ENCODE data around the gene PHTF2.
"Not testable (repeated sequence)": the region's sequence is repeated elsewhere in the genome, so short reads cannot be mapped to it uniquely, and the experiment has no call there.

Gene PHTF2

GRCh38 chr7:77833136-77833535, 34.6 kb downstream of the PHTF2 start:
- no peak for TF ChIP-seq CTCF (conservative IDR thresholded peaks at IDR 0.05; ENCODE audit: low read depth, low read length)
- no peak for DNase-seq (ENCODE audit: low read depth)
- H3K4me3 ChIP-seq (ENCODE audit: low read length), result no peak overlapping the region

- H3K4me3 ChIP-seq (ENCODE audit: low read length); DNase-seq (ENCODE audit: low read depth): not testable (repeated sequence)
These were observed 37.9 kb downstream of the PHTF2 start for GRCh38 chr7:77836425-77836824.

- DNase-seq (ENCODE audit: low read depth), result no peak
- TF ChIP-seq CTCF (conservative IDR thresholded peaks at IDR 0.05; ENCODE audit: low read depth, low read length), result no peak
- H3K4me3 ChIP-seq (ENCODE audit: low read length), result no peak overlapping the region
These were observed 38.7 kb downstream of the PHTF2 start for GRCh38 chr7:77837275-77837674.

- no peak for DNase-seq (ENCODE audit: low read depth)
- TF ChIP-seq CTCF (conservative IDR thresholded peaks at IDR 0.05; ENCODE audit: low read depth, low read length), result no peak
- no peak overlapping the region for H3K4me3 ChIP-seq (ENCODE audit: low read length)
These were observed 39.4 kb downstream of the PHTF2 start for GRCh38 chr7:77837966-77838365.

GRCh38 chr7:77838929-77839491, 40.4 kb downstream of the PHTF2 start:
- DNase-seq (ENCODE audit: low read depth), result no peak
- H3K4me3 ChIP-seq (ENCODE audit: low read length), result no peak overlapping the region
- no peak for TF ChIP-seq CTCF (conservative IDR thresholded peaks at IDR 0.05; ENCODE audit: low read depth, low read length)

- no peak for DNase-seq (ENCODE audit: low read depth)
- no peak overlapping the region for H3K4me3 ChIP-seq (ENCODE audit: low read length)
- no peak for TF ChIP-seq CTCF (conservative IDR thresholded peaks at IDR 0.05; ENCODE audit: low read depth, low read length)
These were observed 41.3 kb downstream of the PHTF2 start for GRCh38 chr7:77839919-77840318.

- no peak overlapping the region for H3K4me3 ChIP-seq (ENCODE audit: low read length)
- no peak for DNase-seq (ENCODE audit: low read depth)
- TF ChIP-seq CTCF (conservative IDR thresholded peaks at IDR 0.05; ENCODE audit: low read depth, low read length), result no peak
These were observed 44.6 kb downstream of the PHTF2 start for GRCh38 chr7:77843194-77843593.
